Ectodermal cell (in vitro differentiated cells): ENCODE data around the gene SLCO2B1.

Experiments used
- H3K27ac ChIP-seq: 2 replicates; pipeline ENCODE4 v1.7.0; 2013; ENCODE audit warnings: mild to moderate bottlenecking, low read depth, low read length; ENCODE audit not compliant: insufficient read depth, poor library complexity, severe bottlenecking
- H3K27me3 ChIP-seq: 2 replicates; pipeline ENCODE4 v1.7.0; 2013; ENCODE audit warnings: mild to moderate bottlenecking, low read length; ENCODE audit not compliant: insufficient read depth, control insufficient read depth, poor library complexity, severe bottlenecking
- H3K36me3 ChIP-seq: one replicate; pipeline ENCODE4 v1.7.0; 2013; ENCODE audit warnings: low read length; ENCODE audit not compliant: control insufficient read depth, insufficient read depth
- H3K4me1 ChIP-seq: one replicate; pipeline ENCODE4 v1.7.0; 2013; ENCODE audit warnings: low read length; ENCODE audit not compliant: control insufficient read depth, insufficient read depth
- H3K4me3 ChIP-seq: 2 replicates; pipeline ENCODE4 v1.7.0; 2013; ENCODE audit warnings: low read depth, low read length, control low read depth; ENCODE audit not compliant: insufficient read depth
- H3K9me3 ChIP-seq: 2 replicates; pipeline ENCODE4 v1.7.0; 2013; ENCODE audit warnings: mild to moderate bottlenecking, low read length, moderate library complexity; ENCODE audit not compliant: control insufficient read depth
- WGBS, 2 experiments: methylation state at CpG; one replicate each; pipeline ENCODE4 v1.1.7; 2013; ENCODE audit warnings: missing lambda C conversion rate in 2 of 2; 5-methylcytosine and 5-hydroxymethylcytosine counted together

Gene SLCO2B1

DNA sequence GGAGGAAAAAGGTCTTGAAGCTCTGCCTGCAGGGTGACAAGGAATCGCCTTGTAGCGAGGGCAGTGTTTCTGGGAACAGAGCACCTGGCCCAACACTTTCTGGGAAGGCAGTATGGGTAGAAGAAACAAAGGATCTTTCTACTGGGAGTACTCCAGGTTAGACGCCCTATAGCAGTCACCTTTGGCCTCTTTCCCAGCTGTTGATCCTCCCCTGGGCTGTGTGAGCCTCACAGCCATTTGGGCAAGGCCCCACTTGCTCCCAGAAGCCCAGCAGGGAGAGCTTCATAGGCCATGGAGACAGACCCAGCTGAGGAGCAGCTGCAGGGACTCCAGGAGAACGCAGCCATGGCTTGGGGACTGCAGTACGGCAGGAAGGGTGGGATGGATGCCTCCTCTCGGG lies 1.2 kb downstream of the SLCO2B1 start:
- H3K9me3 ChIP-seq: no peaks in the 10 kb centered on the region
- H3K27me3 ChIP-seq: no peaks in the 10 kb centered on the region
- no peaks in the 10 kb centered on the region for H3K4me1 ChIP-seq
- WGBS, 2 experiments: 91 to 92% methylated on average over 6 of the region's 6 CpGs
- H3K36me3 ChIP-seq: no peaks in the 10 kb centered on the region
- no peak overlapping the region for H3K4me3 ChIP-seq
- H3K27ac ChIP-seq: no peak overlapping the region

DNA sequence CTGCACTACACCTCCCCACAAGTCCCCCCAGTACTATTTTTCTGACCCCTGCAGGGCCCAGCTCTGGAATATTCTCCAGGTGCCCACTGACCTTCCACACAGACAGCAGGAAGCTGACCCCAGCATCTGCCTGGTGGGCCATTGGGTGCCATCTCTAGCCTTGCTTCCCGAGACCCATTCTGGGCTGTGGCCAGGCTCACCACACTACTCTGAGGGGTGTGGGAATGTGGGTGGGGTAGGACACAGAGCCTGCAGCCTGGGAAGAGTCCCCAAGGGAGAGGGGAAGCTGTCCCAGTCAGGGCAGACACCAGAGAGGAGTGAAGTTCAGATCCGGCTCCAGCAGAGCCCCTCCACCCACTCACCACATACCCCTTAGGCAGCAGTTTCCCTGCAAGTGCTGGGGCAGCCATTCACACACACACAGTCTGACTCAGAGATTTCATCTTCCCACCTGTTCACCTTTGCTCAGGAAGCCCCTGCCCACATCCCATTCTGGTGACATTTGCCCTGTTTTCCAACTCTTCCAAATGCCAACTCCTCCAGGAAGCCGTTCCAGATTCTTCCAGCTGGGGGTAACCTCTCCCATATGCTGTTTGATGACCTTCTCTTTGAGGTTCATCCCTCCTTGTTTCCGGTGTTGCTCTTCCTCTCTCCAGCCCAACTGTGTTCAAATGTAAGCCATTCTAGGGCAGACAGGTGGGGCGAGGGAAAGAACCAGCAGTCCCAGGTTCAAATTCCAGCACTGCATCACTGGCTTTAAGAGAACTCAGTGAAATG lies 1.9 kb downstream of the SLCO2B1 start:
- Histone ChIP-seq H3K9me3 (no peaks in the 10 kb centered on the region), H3K27ac (no peak overlapping the region), H3K27me3 (no peaks in the 10 kb centered on the region), H3K36me3 (no peaks in the 10 kb centered on the region), H3K4me3 (no peak overlapping the region), H3K4me1 (no peaks in the 10 kb centered on the region)
- WGBS, 2 experiments: 92% methylated on average over 5 of the region's 5 CpGs

DNA sequence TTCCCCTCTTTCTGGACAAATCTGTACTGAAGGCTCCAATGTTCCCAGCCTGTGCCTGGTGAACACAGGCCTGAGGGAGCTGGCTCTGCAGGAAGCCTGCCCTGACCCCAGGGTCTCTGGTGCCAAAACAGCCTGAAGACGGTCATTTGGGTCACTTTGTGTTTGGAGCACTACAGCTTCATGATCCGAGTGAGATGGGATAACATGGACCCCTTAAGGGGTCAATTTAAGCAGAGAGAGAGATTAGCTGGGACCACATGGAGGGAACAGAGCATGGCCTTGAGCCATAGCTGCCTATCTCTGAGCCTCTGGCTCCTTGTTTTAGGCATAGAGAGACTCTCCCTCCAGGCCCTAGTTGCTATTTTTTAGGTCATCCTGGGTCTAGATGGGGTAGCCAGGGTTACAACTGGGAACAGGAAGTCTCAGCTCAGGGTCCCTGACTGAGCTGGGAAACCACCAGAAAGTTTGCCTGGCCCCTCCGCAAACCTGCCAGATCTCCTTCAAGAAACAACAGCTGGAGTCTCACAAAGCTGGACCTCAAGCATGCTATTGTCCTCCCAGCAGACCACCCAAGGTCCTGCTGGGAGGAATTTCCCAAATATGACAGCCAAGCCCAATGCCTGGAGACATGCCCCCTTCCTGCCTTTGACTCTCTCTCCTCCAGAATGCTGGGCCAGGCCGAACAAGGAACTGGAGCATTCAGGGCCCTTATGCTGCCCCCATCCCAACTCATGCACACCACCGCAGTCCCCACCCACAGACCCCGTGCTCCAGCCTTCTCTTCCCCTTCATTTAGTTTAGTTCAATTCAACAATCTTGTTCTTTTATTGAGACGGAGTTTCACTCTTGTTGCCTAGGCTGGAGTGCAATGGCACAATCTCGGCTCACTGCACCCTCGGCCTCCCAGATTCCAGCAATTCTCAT lies 4.0 kb downstream of the SLCO2B1 start:
- Histone ChIP-seq H3K36me3 (no peaks in the 10 kb centered on the region), H3K27ac (no peak overlapping the region), H3K4me1 (no peaks in the 10 kb centered on the region), H3K9me3 (no peaks in the 10 kb centered on the region), H3K27me3 (no peaks in the 10 kb centered on the region), H3K4me3 (no peak overlapping the region)
- 84 to 86% methylated on average over 9 of the region's 9 CpGs for WGBS, 2 experiments

DNA sequence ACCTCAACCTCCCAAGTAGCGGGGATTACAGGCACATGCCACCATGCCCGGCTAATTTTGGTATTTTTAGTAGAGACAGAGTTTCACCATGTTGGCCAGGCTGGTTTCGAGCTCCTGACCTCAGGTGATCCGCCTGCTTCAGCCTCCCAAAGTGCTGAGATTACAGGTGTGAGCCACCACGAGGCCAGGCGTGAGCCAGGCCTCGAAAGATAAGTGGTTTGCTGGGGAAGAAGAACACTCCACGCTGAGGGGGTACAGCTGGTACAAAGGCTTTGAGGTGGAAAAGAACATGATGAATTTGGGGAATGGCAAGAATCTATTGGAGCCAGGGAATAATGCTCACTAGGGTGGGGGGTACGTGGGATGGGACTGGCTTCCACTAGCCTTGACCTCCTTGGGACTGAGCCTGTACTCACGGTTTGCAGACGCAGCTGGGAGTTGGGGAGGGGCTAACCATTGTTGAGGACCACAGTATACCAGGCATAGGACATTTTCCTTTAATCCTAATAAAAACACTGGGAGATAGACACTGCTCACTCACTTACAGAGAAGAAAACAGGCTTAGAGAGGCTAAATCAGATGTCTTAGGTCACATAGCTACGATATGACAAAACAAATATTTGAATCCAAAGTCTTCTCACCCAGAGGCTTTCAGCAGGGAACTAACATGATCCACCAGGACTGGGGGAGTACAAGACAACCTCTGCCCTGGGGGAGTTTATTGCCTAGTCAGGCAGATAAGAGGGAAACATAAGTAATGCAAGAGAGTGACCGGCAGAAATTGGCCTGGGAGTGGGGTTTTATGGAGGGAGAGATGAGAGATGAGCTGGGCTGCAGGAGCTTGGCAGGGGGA lies 4.9 kb downstream of the SLCO2B1 start:
- no peaks in the 10 kb centered on the region for H3K9me3 ChIP-seq
- 88 to 92% methylated on average over 13 of the region's 13 CpGs for WGBS, 2 experiments
- H3K4me1 ChIP-seq: no peaks in the 10 kb centered on the region
- H3K27me3 ChIP-seq: no peaks in the 10 kb centered on the region
- no peak overlapping the region for H3K4me3 ChIP-seq
- H3K27ac ChIP-seq: no peak overlapping the region
- H3K36me3 ChIP-seq: no peaks in the 10 kb centered on the region

DNA sequence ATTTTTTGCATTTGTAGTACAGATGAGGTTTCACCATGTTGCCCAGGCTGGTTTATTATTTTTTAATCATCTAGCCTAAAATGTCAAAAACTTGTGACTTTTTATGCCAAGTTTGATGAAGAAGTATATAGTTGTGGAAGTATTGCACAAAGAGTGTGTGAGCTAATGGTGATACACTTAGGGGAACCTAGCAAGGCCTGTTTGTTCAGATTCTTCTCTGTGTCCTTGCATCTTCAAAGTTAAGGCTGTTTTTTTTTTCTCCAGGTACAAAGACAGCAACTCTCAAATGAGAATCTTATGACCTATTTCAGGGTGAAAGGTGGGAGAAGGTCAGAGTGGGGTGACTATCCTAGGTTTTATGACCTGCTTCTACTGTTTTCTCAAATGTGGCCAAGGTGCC lies 7.3 kb downstream of the SLCO2B1 start:
- Histone ChIP-seq H3K9me3 (no peaks in the 10 kb centered on the region), H3K36me3 (no peaks in the 10 kb centered on the region), H3K4me1 (peaks cover 5% of the 10 kb centered on the region), H3K27me3 (no peaks in the 10 kb centered on the region), H3K4me3 (no peak overlapping the region), H3K27ac (no peak overlapping the region)

DNA sequence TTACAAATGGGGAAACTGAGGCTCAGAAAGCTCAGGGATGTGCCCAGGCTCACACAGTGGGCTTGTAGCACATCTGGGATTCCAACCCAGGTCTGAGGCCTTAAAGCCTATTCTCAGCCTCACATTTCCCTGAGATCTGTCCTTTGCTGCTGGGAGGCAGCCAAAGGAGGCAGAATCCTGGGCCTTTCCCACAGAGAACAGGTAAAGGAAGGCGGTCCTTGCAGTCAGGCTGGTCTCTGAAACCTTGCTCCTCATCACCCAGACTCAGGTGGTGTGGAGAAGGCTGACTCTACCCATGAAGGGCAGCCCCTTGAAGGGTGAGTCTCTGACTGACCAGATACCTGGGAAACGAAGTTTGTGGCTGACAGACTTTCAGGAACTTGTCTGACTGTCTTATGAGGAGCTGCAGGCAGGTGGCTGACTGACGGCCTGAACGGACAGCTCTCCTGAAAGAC lies 7.8 kb downstream of the SLCO2B1 start:
- Histone ChIP-seq H3K4me3 (no peak overlapping the region), H3K4me1 (peaks cover 5% of the 10 kb centered on the region), H3K27ac (no peak overlapping the region), H3K36me3 (no peaks in the 10 kb centered on the region), H3K9me3 (no peaks in the 10 kb centered on the region), H3K27me3 (no peaks in the 10 kb centered on the region)
- WGBS, 2 experiments: 74 to 79% methylated on average over 4 of the region's 4 CpGs

DNA sequence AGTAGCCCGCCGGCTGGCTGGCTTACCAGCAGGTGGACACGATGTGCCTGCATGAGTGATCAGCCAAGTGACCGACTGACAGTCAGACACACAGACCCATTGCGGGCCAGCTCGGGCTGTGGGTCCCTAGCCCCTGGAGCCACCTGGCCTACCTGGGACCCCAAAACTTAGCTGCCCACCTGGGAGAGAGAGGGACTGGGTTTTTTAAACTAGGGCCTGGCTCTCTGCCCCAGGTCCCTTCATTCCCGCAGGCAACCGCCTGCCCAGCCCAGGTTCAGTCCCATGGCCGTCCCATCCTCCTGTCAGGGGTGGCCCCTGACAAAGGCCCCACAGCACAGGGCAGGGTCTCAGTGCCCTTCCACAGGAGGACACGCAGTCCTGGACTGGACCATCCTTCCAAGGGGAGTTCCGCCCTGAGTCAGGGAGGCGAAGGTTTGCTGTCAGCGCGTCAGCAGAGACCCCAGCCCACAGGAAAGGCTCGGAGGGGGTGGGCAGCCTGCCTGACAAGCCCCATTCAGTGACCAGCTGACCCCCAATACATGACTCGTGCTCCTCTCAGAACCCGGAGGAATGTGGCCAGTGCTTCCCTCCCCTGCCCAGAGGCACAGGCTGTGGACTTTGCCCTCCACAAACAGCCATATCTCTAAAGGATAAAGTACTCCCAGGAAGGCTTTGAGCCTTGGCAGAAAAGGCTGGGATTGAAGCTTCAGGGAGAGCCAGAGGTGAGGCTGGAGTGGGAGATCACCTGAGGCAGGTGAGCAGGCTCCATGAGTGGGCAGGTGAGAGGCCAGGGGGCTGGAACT lies 8.4 kb downstream of the SLCO2B1 start:
- no peaks in the 10 kb centered on the region for H3K36me3 ChIP-seq
- H3K4me1 ChIP-seq: peaks cover 5% of the 10 kb centered on the region
- H3K27me3 ChIP-seq: no peaks in the 10 kb centered on the region
- 85 to 88% methylated on average over 17 of the region's 17 CpGs for WGBS, 2 experiments
- H3K4me3 ChIP-seq: no peak overlapping the region
- no peak overlapping the region for H3K27ac ChIP-seq
- no peaks in the 10 kb centered on the region for H3K9me3 ChIP-seq

DNA sequence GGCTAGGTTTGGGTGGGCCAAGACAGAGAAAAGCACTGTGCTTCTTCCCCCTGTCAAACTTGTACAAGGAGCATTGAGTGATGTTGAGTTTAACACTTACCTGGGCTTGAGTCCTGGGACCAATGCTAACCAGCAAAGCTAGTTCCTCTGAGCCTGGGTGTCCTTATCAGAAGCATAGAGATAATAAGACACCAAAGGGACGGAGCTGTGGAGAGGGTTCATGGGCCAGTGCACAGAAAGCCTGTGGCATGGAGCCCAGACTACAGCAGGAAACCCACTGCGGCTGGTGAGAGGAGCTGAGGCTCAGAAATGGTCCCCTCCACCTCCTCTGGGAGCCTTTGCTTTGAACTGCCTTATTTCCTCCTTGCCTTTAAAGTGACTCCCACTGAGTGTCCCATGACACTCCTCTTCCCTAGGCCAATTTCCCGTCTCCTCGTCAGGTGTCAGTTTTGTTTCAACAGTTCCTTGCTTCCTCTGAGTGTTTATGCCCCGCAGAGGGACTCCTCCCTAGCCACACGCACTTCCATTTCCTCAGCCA lies 9.4 kb downstream of the SLCO2B1 start:
- Histone ChIP-seq H3K27me3 (no peaks in the 10 kb centered on the region), H3K27ac (no peak overlapping the region), H3K4me3 (no peak overlapping the region), H3K4me1 (peaks cover 5% of the 10 kb centered on the region), H3K9me3 (no peaks in the 10 kb centered on the region), H3K36me3 (no peaks in the 10 kb centered on the region)
- WGBS, 2 experiments: 84 to 85% methylated on average over 6 of the region's 6 CpGs

DNA sequence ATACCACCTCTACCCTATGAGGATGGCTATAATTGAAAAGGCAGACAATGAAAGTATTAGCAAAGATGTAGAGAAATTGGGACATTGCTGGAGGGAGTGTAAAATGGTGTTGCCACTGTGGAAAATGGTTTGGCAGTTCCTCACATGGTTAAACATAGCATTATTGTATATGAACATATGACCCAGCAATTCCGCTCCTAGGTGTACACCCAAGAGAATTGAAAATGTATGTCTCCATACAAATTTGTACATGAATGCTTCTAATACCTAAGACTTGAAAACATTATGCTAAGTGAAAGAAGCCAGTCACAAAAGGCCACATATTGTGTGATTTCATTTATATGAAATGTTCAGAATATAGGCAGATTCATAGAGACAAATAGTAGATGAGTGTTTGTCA lies 10.0 kb downstream of the SLCO2B1 start:
- Histone ChIP-seq H3K36me3 (no peaks in the 10 kb centered on the region), H3K4me1 (peaks cover 5% of the 10 kb centered on the region), H3K9me3 (no peaks in the 10 kb centered on the region), H3K4me3 (no peak overlapping the region), H3K27me3 (no peaks in the 10 kb centered on the region), H3K27ac (no peak overlapping the region)
- WGBS, 2 experiments: 83 to 86% methylated on average over 1 of the region's 1 CpG
